Measurements from ENCODE around the gene SCG3. TPM values are rescaled to one million over a fixed set of nuclear protein-coding genes. Genes with fewer than 3 reads are reported as not detected.

The SCG3 gene
- total RNA-seq, 1 donor from 2014 or later: not detected

DNA sequence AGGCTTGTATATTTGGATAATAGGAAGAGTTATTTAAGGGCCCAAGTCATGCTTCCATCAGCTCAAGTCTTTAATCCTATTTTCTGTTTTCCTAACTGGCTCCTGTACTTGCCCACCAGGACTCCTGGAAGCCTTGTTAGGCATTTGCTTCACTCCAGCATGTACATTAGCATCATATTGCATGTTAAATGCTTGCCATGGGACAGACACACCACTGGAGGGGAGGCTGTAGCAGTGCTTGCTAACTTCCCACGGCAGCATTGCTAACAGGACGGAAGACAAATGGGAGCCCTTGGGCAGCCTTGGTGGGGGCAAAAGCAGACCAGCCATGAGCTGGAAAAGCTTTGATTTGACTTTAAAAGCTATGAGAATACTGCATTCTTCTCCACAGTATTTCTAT lies 76.1 kb downstream of the SCG3 start:
- Mint-ChIP-seq H3K27me3 (ENCODE audit: insufficient read depth) (peaks cover 17% of the 10 kb centered on the region), H3K27ac (no peak overlapping the region), H3K9me3 (no peaks in the 10 kb centered on the region), H3K4me1 (ENCODE audit: low read depth) (peaks cover 22% of the 10 kb centered on the region), H3K36me3 (ENCODE audit: low read depth) (peaks cover 10% of the 10 kb centered on the region), H3K4me3 (no peak overlapping the region)
- DNase-seq (ENCODE audit: low spot score): no peak
- intact Hi-C loops (cut with micrococcal nuclease): no loop called here

DNA sequence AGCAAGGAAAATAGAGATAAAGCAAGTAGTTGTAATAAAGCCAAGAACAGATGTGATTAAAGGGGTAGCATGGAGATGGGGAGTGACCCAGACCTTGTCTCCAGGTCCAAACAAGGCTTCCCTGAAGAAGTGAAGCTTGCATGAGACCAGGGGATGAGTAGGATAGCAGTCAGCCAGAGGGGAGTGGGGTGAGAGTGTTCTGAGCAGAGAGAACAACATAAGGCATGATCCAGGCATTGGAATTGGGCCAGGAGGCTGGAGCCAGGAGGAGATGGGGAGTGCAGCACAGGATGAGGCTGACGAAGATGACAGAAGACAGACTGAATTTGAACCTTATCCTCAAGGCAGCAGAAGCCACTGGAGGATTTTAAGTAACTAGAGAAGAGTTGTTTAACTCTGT lies 77.3 kb downstream of the SCG3 start:
- Mint-ChIP-seq H3K27me3 (ENCODE audit: insufficient read depth) (peaks cover 8% of the 10 kb centered on the region), H3K27ac (no peak overlapping the region), H3K4me3 (no peak overlapping the region), H3K9me3 (no peaks in the 10 kb centered on the region), H3K36me3 (ENCODE audit: low read depth) (peaks cover 7% of the 10 kb centered on the region), H3K4me1 (ENCODE audit: low read depth) (peaks cover 15% of the 10 kb centered on the region)
- intact Hi-C loops (cut with micrococcal nuclease): no loop called here
- no peak for DNase-seq (ENCODE audit: low spot score)

DNA sequence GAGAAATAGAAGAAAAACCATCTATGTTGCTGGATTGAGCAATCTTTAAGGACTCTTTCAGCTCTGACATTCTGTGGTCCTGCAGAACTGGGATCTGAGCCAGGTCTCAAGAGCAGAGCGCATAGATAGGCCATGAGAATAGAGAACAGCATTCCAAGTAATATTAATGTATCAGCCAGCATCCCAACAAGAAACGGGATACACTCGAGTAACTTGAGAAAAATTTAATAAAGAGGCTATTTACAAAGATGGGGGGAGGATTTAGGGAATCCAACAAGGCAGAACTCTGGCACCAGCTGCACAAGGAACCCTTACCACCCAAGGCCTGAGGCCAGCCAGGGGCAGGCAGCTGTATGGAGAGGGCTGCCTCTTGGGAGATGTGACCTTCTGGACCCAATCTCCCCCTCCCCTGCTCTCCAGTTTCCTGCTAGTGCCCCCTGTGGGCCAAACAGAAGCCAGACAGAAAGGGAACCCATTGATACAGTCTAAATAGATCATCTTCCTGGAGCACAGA lies 78.3 kb downstream of the SCG3 start:
- H3K27ac Mint-ChIP-seq: no peak overlapping the region
- peaks cover 3% of the 10 kb centered on the region for H3K36me3 Mint-ChIP-seq (ENCODE audit: low read depth)
- intact Hi-C loops (cut with micrococcal nuclease): no loop called here
- H3K4me1 Mint-ChIP-seq (ENCODE audit: low read depth): peaks cover 8% of the 10 kb centered on the region
- no peaks in the 10 kb centered on the region for H3K9me3 Mint-ChIP-seq
- DNase-seq (ENCODE audit: low spot score): no peak
- H3K4me3 Mint-ChIP-seq: no peak overlapping the region
- H3K27me3 Mint-ChIP-seq (ENCODE audit: insufficient read depth): peaks cover 5% of the 10 kb centered on the region

DNA sequence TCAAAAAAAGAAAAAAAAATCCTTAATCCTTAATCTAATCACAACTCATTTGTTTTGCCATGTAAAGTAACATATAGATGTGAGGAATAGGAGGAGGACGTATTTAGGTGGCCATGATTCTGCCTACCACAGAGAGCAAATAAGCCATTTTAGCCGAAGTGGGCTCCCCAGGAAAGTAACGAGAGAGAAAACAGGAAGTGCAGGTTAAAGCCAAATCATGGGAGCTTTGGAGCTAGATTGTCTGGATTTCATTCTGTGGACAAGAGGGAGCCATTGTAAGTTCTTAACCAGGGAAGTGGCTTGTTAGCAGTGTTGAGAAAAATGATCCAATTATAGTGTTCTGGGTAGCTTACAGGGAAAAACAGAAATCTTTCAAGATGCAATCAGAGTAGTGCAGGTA lies 79.5 kb downstream of the SCG3 start:
- intact Hi-C loops (cut with micrococcal nuclease): no loop called here
- H3K4me1 Mint-ChIP-seq (ENCODE audit: low read depth): peaks cover 1% of the 10 kb centered on the region
- DNase-seq (ENCODE audit: low spot score): no peak
- H3K36me3 Mint-ChIP-seq (ENCODE audit: low read depth): peaks cover 1% of the 10 kb centered on the region
- H3K4me3 Mint-ChIP-seq: no peak overlapping the region
- peaks cover 2% of the 10 kb centered on the region for H3K27me3 Mint-ChIP-seq (ENCODE audit: insufficient read depth)
- no peak overlapping the region for H3K27ac Mint-ChIP-seq
- H3K9me3 Mint-ChIP-seq: no peaks in the 10 kb centered on the region

DNA sequence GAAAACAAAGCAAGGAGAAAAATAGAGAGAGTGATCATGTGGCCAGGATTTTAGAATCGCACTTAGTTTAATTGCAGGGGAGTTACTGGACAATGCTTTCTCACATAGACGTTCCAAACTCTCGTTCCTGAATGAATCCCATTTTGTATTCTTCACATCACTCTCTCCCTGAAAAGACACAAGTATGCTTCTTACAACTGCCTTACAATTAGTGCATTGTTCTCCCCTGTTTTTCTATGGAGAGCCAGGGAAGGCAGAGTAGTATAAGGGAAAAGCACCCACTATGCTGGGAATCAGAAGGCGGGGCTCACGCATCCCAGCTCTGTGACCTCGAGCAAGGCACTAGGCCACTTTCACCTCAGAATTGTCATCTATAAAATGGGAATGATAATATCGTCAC lies 84.4 kb downstream of the SCG3 start:
- Mint-ChIP-seq H3K36me3 (ENCODE audit: low read depth) (peaks cover 13% of the 10 kb centered on the region), H3K27ac (no peak overlapping the region), H3K4me1 (ENCODE audit: low read depth) (peaks cover 6% of the 10 kb centered on the region), H3K4me3 (no peak overlapping the region), H3K27me3 (ENCODE audit: insufficient read depth) (no peaks in the 10 kb centered on the region), H3K9me3 (peaks cover 4% of the 10 kb centered on the region)
- no peak for DNase-seq (ENCODE audit: low spot score)
- intact Hi-C loops (cut with micrococcal nuclease): no loop called here

DNA sequence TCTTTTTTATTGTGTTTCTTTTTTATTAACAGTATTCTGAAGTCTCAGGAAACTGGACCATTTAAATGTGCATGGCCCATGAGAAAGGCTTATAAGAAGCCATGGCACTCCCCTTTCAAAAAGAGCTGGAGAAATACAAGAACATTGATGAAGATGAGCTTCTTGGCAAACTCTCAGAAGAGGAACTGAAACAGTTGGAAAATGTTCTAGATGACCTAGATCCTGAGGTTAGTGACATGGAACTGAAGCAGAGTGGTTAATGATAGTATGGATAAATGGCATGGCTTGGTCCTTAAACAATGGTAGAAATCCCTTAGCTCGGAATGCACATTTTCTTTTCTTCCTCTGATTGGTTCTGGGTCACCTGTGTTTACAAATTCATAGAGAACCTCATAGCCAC lies 85.0 kb downstream of the SCG3 start:
- no peaks in the 10 kb centered on the region for H3K27me3 Mint-ChIP-seq (ENCODE audit: insufficient read depth)
- DNase-seq (ENCODE audit: low spot score): no peak
- peaks cover 4% of the 10 kb centered on the region for H3K9me3 Mint-ChIP-seq
- intact Hi-C loops (cut with micrococcal nuclease): no loop called here
- no peak overlapping the region for H3K4me3 Mint-ChIP-seq
- peaks cover 13% of the 10 kb centered on the region for H3K36me3 Mint-ChIP-seq (ENCODE audit: low read depth)
- peaks cover 6% of the 10 kb centered on the region for H3K4me1 Mint-ChIP-seq (ENCODE audit: low read depth)
- H3K27ac Mint-ChIP-seq: no peak overlapping the region

DNA sequence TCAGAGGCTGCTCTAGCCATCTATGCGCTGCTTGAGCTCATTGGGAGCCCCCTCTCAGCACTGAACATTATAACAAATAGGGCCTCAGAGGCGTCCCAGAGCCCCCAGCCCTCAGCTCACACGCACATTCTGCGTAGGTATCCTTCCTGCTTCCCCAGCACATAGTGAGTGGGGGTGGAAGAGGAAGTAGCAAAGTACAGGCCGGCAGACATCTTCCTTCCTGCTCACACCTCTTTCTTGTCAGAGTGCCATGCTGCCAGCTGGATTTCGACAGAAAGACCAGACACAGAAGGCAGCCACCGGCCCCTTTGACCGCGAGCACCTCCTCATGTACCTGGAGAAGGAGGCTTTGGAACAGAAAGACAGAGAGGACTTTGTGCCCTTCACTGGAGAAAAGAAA lies 86.7 kb downstream of the SCG3 start:
- no peak overlapping the region for H3K4me3 Mint-ChIP-seq
- no peaks in the 10 kb centered on the region for H3K27me3 Mint-ChIP-seq (ENCODE audit: insufficient read depth)
- intact Hi-C loops (cut with micrococcal nuclease): no loop called here
- H3K27ac Mint-ChIP-seq: no peak overlapping the region
- peaks cover 4% of the 10 kb centered on the region for H3K9me3 Mint-ChIP-seq
- H3K36me3 Mint-ChIP-seq (ENCODE audit: low read depth): peaks cover 14% of the 10 kb centered on the region
- H3K4me1 Mint-ChIP-seq (ENCODE audit: low read depth): peaks cover 6% of the 10 kb centered on the region
- no peak for DNase-seq (ENCODE audit: low spot score)

Other genes with a start within 250 kb of the SCG3 start
- gene DMXL2, start 58.7 kb upstream of the SCG3 start, total RNA-seq: 2.4 and 3.8 TPM in 2 replicates
- gene LYSMD2, start 56.2 kb downstream of the SCG3 start, total RNA-seq: 16.0 and 16.5 TPM in 2 replicates
- 4.1 and 4.5 TPM in 2 replicates for gene TMOD2, start 70.1 kb downstream of the SCG3 start, total RNA-seq
- 59.2 and 60.2 TPM in 2 replicates for gene TMOD3, start 148.2 kb downstream of the SCG3 start, total RNA-seq